Neural cell (in vitro differentiated cells): ENCODE results near the gene RAD51AP2. TPM values are rescaled to one million over a fixed set of nuclear protein-coding genes. Genes with fewer than 3 reads are reported as not detected.

ENCODE experiments used
- H2AFZ ChIP-seq: fragments of 200-600, 300-800 bp; sonication (generic), shearing (Covaris generic); 2 replicates; pipeline ENCODE4 v1.6.0; 2014; ENCODE audit warnings: low read depth, mild to moderate bottlenecking, antibody characterized with exemption, low read length, moderate library complexity
- H3F3A ChIP-seq: fragments of 200-600 bp; shearing (Covaris generic); 2 replicates; pipeline ENCODE4 v1.6.1; 2016; ENCODE audit warnings: mild to moderate bottlenecking, moderate library complexity, mixed read lengths, antibody characterized with exemption, low read length; ENCODE audit not compliant: insufficient read depth, poor library complexity, severe bottlenecking
- H3K27ac ChIP-seq: fragments of 200-600, 300-800 bp; sonication (generic), shearing (Covaris generic); 2 replicates; pipeline ENCODE4 v1.5.1; 2014; ENCODE audit warnings: mild to moderate bottlenecking, low read length, moderate library complexity
- H3K27me3 ChIP-seq: fragments of 300-800, 200-600 bp; sonication (generic), shearing (Covaris generic); 2 replicates; pipeline ENCODE4 v1.6.0; 2014; ENCODE audit warnings: mild to moderate bottlenecking, low read depth, low read length, moderate library complexity; ENCODE audit not compliant: insufficient read depth
- H3K36me3 ChIP-seq: fragments of 300-800, 200-600 bp; sonication (generic), shearing (Covaris generic); 2 replicates; pipeline ENCODE4 v1.5.1; 2014; ENCODE audit warnings: mild to moderate bottlenecking, antibody characterized with exemption, low read length, moderate library complexity; ENCODE audit not compliant: insufficient read depth
- H3K4me2 ChIP-seq: fragments of 300-800, 200-600 bp; sonication (generic), shearing (Covaris generic); 2 replicates; pipeline ENCODE4 v1.6.0; 2014; ENCODE audit warnings: mild to moderate bottlenecking, low read length
- H3K4me3 ChIP-seq: fragments of 300-800, 200-600 bp; sonication (generic), shearing (Covaris generic); 2 replicates; pipeline ENCODE4 v1.5.1; 2014; ENCODE audit warnings: mild to moderate bottlenecking, low read length, moderate library complexity
- H3K79me2 ChIP-seq: fragments of 200-600 bp; shearing (Covaris generic); replicated peaks from 2 replicates; pipeline ENCODE4 v1.6.0; 2014; ENCODE audit warnings: mild to moderate bottlenecking, low read length, moderate library complexity; ENCODE audit not compliant: insufficient read depth
- H3K9ac ChIP-seq: fragments of 300-800, 200-600 bp; sonication (generic), shearing (Covaris generic); 2 replicates; pipeline ENCODE4 v1.6.1; 2016; ENCODE audit warnings: mild to moderate bottlenecking, low read length, mixed read lengths
- H3K9me2 ChIP-seq: fragments of 200-600 bp; shearing (Covaris generic); 2 replicates; pipeline ENCODE4 v1.6.1; 2016; ENCODE audit warnings: mild to moderate bottlenecking, low read length, mixed read lengths; ENCODE audit not compliant: insufficient read depth
- H3K9me3 ChIP-seq: fragments of 200-600, 300-800 bp; sonication (generic), shearing (Covaris generic); 2 replicates; pipeline ENCODE4 v1.6.1; 2016; ENCODE audit warnings: mild to moderate bottlenecking, mixed run types, low read length, moderate library complexity, mixed read lengths
- H4K20me1 ChIP-seq: fragments of 200-600 bp; shearing (Covaris generic); 2 replicates; pipeline ENCODE4 v1.6.1; 2016; ENCODE audit warnings: mild to moderate bottlenecking, mixed run types; ENCODE audit not compliant: insufficient read depth
- CTCF ChIP-seq: fragments of 450-650 bp; IDR thresholded peaks from 2 replicates; pipeline ENCODE4 v1.5.1; 2014; ENCODE audit warnings: antibody characterized with exemption, mild to moderate bottlenecking, moderate library complexity; ENCODE audit not compliant: poor library complexity, severe bottlenecking
- EP300 ChIP-seq: fragments of 450-650 bp; conservative IDR thresholded peaks from 2 replicates; pipeline ENCODE4 v1.6.1; 2014; ENCODE audit warnings: antibody characterized with exemption, mild to moderate bottlenecking, moderate library complexity; ENCODE audit not compliant: poor library complexity, severe bottlenecking
- EZH2 ChIP-seq: fragments of 200-600, 300-800 bp; shearing (Covaris generic), sonication (generic); IDR thresholded peaks from 2 replicates; pipeline ENCODE4 v1.6.1; 2014; ENCODE audit warnings: antibody characterized with exemption, low read length, borderline replicate concordance, mild to moderate bottlenecking; ENCODE audit not compliant: insufficient read depth, poor library complexity, severe bottlenecking
- MXI1 ChIP-seq: fragments of 450-650 bp; conservative IDR thresholded peaks from 2 replicates; pipeline ENCODE4 v1.6.1; 2014; ENCODE audit warnings: antibody characterized with exemption, mild to moderate bottlenecking; ENCODE audit not compliant: poor library complexity, severe bottlenecking
- POLR2AphosphoS5 ChIP-seq: IDR thresholded peaks from 2 replicates; pipeline ENCODE4 v1.6.1; 2012
- RAD21 ChIP-seq: fragments of 450-650 bp; conservative IDR thresholded peaks from 2 replicates; pipeline ENCODE4 v1.6.1; 2014; ENCODE audit warnings: antibody characterized with exemption, mild to moderate bottlenecking, moderate library complexity
- REST ChIP-seq: IDR thresholded peaks from 2 replicates; pipeline ENCODE4 v1.6.1; 2012; ENCODE audit warnings: borderline replicate concordance
- SMC3 ChIP-seq: fragments of 450-650 bp; conservative IDR thresholded peaks from 2 replicates; pipeline ENCODE4 v1.6.1; 2014; ENCODE audit warnings: antibody characterized with exemption, mild to moderate bottlenecking, moderate library complexity; ENCODE audit not compliant: poor library complexity
- TAF1 ChIP-seq: IDR thresholded peaks from 2 replicates; pipeline ENCODE4 v1.6.1; 2012; ENCODE audit warnings: low read depth
- polyA plus RNA-seq: library from polyadenylated mRNA; depleted of rRNA; stranded (reverse); fragments of >200 nt; gene quantifications from 2 replicates; pipeline ENCODE4 v1.2.3, GENCODE V29; 2014

Gene RAD51AP2
- polyA plus RNA-seq, 1 donor from 2014 or later, result 0.54 TPM

- H3K27ac ChIP-seq, result no peak overlapping the region
- H3K36me3 ChIP-seq, result no peaks in the 10 kb centered on the region
Measured at GRCh38 chr2:17538022-17538843, 20.0 kb upstream of the RAD51AP2 start.

More at GRCh38 chr2:17538022-17538843, 20.0 kb upstream of the RAD51AP2 start:
- Histone ChIP-seq H3K9me2 (no peaks in the 10 kb centered on the region), H3K79me2 (peaks cover 6% of the 10 kb centered on the region), H3F3A (peaks cover 17% of the 10 kb centered on the region), H4K20me1 (no peaks in the 10 kb centered on the region), H3K4me3 (peak overlapping the region; percentile 75), H3K27me3 (peaks cover 38% of the 10 kb centered on the region), H2AFZ (no peak overlapping the region), H3K9ac (peak overlapping the region; percentile 33), H3K9me3 (no peaks in the 10 kb centered on the region), H3K4me2 (peak overlapping the region; percentile 89)
- TF ChIP-seq CTCF (no peak), TAF1 (no peak), MXI1 (no peak), REST (no peak), RAD21 (no peak), POLR2AphosphoS5 (no peak), EP300 (no peak), EZH2 (no peak), SMC3 (no peak)
